Activated T-cell treated with anti-CD3 and anti-CD28 coated beads, Interleukin-2, amount 50 U/mL, for 24 hours (primary cell): ENCODE data around the gene WDR37.
"Not testable (repeated sequence)": the region's sequence is repeated elsewhere in the genome, so short reads cannot be mapped to it uniquely, and the experiment has no call there.

Source experiments
- DNase-seq: peaks from one replicate; pipeline ENCODE4 v3.0.0-alpha.2; 2020
- H3K27ac Mint-ChIP-seq: 2 replicates; pipeline ENCODE4 v1.8.0; 2020; ENCODE audit warnings: mild to moderate bottlenecking, mixed read lengths
- H3K27me3 Mint-ChIP-seq: 2 replicates; pipeline ENCODE4 v1.8.0; 2020; ENCODE audit warnings: mixed read lengths
- H3K36me3 Mint-ChIP-seq: 2 replicates; pipeline ENCODE4 v1.8.0; 2020; ENCODE audit warnings: low read depth, mixed read lengths
- H3K4me1 Mint-ChIP-seq: 2 replicates; pipeline ENCODE4 v1.8.0; 2020; ENCODE audit warnings: low read depth, mixed read lengths
- H3K4me3 Mint-ChIP-seq: 2 replicates; pipeline ENCODE4 v1.8.0; 2020; ENCODE audit warnings: mild to moderate bottlenecking, moderate library complexity, mixed read lengths
- H3K9me3 Mint-ChIP-seq: 2 replicates; pipeline ENCODE4 v1.8.0; 2020; ENCODE audit warnings: mixed read lengths

Gene WDR37

GRCh38 chr10:1114719-1115606 lies 58.8 kb downstream of the WDR37 start:
- Mint-ChIP-seq H3K27me3 (no peaks in the 10 kb centered on the region), H3K4me1 (peaks cover 62% of the 10 kb centered on the region), H3K4me3 (no peak overlapping the region), H3K36me3 (peaks cover 91% of the 10 kb centered on the region), H3K27ac (no peak overlapping the region), H3K9me3 (no peaks in the 10 kb centered on the region)
- no peak for DNase-seq

- H3K4me3 Mint-ChIP-seq = no peak overlapping the region
- H3K27me3 Mint-ChIP-seq = no peaks in the 10 kb centered on the region
- H3K9me3 Mint-ChIP-seq = no peaks in the 10 kb centered on the region
- H3K36me3 Mint-ChIP-seq = peaks cover 94% of the 10 kb centered on the region
- no peak for DNase-seq
- H3K27ac Mint-ChIP-seq = peak overlapping the region; percentile 50
- peaks cover 57% of the 10 kb centered on the region for H3K4me1 Mint-ChIP-seq
Observed at GRCh38 chr10:1115607-1115955, 59.4 kb downstream of the WDR37 start.

- Mint-ChIP-seq H3K9me3 (no peaks in the 10 kb centered on the region), H3K27me3 (no peaks in the 10 kb centered on the region), H3K27ac (no peak overlapping the region), H3K36me3 (peaks cover 93% of the 10 kb centered on the region), H3K4me3 (no peak overlapping the region), H3K4me1 (peaks cover 52% of the 10 kb centered on the region)
- DNase-seq = no peak
Observed at GRCh38 chr10:1116051-1116450, 59.9 kb downstream of the WDR37 start.

DNA sequence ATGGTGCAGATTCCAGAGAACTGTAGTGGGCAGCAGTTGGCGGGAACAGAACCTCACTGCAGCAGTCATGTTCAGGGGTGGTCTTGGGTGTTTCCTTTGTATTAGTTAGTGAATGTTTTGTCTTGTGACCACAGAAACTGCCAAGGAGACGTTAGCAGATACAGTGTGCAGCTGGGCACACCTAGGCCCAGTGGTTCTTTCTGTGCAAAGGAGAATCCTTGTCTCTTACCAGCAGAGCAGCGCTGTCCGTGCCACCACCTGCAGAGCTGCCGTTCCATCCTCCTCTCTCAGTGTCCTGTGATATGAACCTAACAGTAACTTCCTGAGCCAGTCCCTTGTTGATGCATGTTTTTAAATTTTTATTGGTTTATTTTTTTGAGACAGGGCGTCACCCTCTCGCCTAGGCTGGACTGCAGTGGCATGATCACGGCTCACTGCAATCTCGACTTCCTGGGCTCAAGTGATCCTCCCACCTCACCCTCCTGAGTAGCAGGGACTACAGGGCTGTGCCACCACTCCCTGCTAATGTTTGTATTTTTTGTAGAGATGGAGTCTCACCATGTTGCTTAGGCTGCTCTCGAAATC lies 60.6 kb downstream of the WDR37 start:
- H3K36me3 Mint-ChIP-seq = peaks cover 93% of the 10 kb centered on the region
- H3K4me1 Mint-ChIP-seq = peaks cover 45% of the 10 kb centered on the region
- no peaks in the 10 kb centered on the region for H3K27me3 Mint-ChIP-seq

DNA sequence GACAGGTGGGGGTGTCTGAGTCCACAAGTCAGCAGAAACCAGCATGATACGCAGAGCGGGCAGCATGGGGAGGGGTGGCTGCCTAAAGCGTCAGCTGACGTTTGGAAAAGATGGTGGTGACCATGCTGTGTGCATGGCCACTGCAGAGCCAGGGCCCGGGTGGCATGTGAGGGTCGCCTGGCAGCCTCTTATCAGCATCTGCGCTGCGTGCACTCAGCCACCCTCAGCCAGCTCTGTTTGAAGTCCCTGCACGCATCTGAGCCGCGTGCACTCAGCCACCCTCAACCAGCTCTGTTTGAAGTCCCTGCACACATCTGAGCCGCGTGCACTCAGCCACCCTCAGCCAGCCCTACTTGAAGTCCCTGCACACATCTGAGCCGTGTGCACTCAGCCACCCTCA lies 61.5 kb downstream of the WDR37 start:
- Mint-ChIP-seq H3K9me3 (no peaks in the 10 kb centered on the region), H3K27ac (no peak overlapping the region), H3K4me1 (peaks cover 44% of the 10 kb centered on the region), H3K4me3 (no peak overlapping the region), H3K36me3 (peaks cover 93% of the 10 kb centered on the region), H3K27me3 (no peaks in the 10 kb centered on the region)
- no peak for DNase-seq

More for the DNA sequence above, 60.6 kb downstream of the WDR37 start:
- H3K9me3 Mint-ChIP-seq = no peaks in the 10 kb centered on the region
- no peak overlapping the region for H3K4me3 Mint-ChIP-seq
- DNase-seq = no peak
- peak overlapping the region; percentile 26 for H3K27ac Mint-ChIP-seq

GRCh38 chr10:1118318-1118717 lies 62.1 kb downstream of the WDR37 start:
- H3K4me1 Mint-ChIP-seq = peaks cover 48% of the 10 kb centered on the region
- not testable (repeated sequence) for H3K27me3 Mint-ChIP-seq, H3K4me3 Mint-ChIP-seq, H3K27ac Mint-ChIP-seq, H3K9me3 Mint-ChIP-seq, DNase-seq
- peaks cover 91% of the 10 kb centered on the region for H3K36me3 Mint-ChIP-seq

DNA sequence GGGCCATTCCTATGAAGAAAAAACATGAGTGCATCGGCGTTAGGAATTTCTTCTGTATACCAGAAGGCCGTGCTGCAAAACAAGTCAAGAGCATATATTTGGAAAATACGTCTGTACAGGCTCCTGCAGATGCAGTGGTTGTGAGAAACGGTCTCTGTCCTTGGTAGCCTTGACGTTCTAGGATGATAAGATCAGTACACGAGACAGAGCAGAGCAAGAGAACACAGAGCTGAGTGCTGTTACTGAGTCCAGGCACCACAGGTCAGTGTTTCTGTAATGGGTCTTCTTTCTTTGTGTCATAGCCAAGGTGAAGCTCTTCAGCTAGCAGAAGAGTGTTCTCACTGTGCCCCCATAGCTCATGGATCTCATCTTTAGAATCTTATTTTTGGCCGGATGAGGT lies 62.8 kb downstream of the WDR37 start:
- H3K9me3 Mint-ChIP-seq = no peaks in the 10 kb centered on the region

DNA sequence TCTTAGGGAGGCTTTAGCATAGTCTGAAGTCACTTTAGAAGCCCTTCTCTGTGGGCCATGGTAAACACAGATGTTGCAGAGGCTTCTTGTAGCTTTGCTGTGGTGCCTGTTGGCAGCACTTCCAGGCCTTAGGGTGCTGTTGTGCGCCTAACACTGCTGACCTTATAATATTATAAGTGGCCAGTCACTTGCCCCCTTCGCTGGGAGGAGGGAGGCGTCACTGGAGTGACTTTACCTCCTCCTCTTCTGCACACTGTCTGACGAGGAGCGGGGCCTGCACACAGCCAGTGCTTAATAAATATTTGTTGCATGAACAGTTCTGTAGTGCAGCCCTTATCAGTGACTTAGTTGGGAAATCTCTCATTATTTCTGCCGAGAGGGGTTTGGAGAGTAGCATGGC lies 63.3 kb downstream of the WDR37 start:
- Mint-ChIP-seq H3K4me1 (peaks cover 57% of the 10 kb centered on the region), H3K27ac (peak overlapping the region; percentile 56), H3K4me3 (no peak overlapping the region), H3K27me3 (no peaks in the 10 kb centered on the region), H3K36me3 (peaks cover 92% of the 10 kb centered on the region), H3K9me3 (no peaks in the 10 kb centered on the region)
- no peak for DNase-seq

More for the DNA sequence above, 62.8 kb downstream of the WDR37 start:
- Mint-ChIP-seq H3K4me3 (no peak overlapping the region), H3K36me3 (peaks cover 92% of the 10 kb centered on the region), H3K4me1 (peaks cover 52% of the 10 kb centered on the region), H3K27me3 (no peaks in the 10 kb centered on the region), H3K27ac (peak overlapping the region; percentile 55)
- no peak for DNase-seq

DNA sequence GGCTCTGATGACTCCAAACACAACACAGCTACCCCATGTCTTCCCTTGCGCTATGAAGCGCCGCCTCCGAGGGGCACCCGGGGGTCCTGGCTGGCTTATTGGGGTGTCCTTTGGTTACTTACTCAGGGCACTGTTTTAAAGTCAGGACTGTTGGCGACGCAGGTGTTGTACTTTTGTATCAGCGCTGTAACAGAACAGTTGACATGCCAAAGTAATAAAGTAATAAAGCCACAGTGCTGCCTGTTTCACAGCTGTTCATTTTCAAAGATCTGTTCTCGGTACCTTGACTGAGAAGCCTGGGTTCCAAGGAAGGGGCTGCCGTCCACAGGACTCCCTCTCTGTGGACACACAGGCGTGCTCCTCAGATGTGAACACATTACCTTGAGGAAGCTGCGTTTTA lies 64.1 kb downstream of the WDR37 start:
- Mint-ChIP-seq H3K9me3 (no peaks in the 10 kb centered on the region), H3K27me3 (no peaks in the 10 kb centered on the region), H3K27ac (peak overlapping the region; percentile 14), H3K36me3 (peaks cover 92% of the 10 kb centered on the region), H3K4me1 (peaks cover 55% of the 10 kb centered on the region), H3K4me3 (no peak overlapping the region)
- no peak for DNase-seq

DNA sequence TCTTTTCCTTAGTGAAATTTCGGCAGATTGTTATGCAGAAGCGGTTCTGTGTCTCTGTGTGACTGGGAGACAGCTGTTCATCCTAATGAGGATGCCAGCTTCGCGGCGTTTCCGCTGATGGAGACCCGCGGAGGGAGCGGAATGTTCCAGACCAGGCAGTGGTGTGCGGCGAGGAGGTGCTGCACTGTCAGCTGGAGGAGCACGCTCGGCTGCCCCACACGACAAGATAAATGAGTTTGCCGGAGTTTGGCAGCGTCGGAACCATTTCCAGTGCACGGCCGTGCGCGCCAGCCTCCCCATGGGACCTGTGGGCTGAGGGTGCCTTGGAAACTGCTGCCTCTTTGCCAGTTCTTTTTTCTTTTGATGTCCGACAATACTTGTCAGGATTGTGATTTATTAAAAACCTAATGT lies 64.6 kb downstream of the WDR37 start:
- Mint-ChIP-seq H3K4me1 (peaks cover 54% of the 10 kb centered on the region), H3K9me3 (no peaks in the 10 kb centered on the region), H3K27me3 (no peaks in the 10 kb centered on the region), H3K36me3 (peaks cover 92% of the 10 kb centered on the region), H3K27ac (no peak overlapping the region), H3K4me3 (no peak overlapping the region)
- DNase-seq = no peak

GRCh38 chr10:1121271-1121970 lies 65.2 kb downstream of the WDR37 start:
- no peaks in the 10 kb centered on the region for H3K27me3 Mint-ChIP-seq

DNA sequence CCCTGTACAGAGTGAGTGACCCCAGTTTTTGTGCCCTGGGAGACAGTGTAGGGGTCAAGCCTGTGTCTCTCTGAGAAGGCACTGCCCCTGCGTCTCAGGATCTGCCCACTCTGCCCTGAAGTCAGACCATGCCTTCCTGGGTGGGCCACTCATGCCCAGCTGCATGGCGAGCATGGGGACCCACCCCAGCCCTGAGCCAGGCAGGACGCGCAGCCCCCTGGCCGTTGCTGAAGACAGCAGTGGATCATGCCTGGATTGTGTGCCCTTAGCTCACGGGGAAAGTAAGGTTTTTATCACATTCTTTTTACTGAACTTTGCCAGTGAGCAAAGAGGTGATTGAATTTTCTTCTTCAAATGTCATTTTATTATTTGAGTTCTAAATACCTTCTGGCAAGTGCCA lies 66.2 kb downstream of the WDR37 start:
- Mint-ChIP-seq H3K27ac (peak overlapping the region; percentile 79), H3K36me3 (peaks cover 92% of the 10 kb centered on the region), H3K9me3 (no peaks in the 10 kb centered on the region), H3K4me1 (peaks cover 44% of the 10 kb centered on the region), H3K27me3 (no peaks in the 10 kb centered on the region), H3K4me3 (no peak overlapping the region)
- no peak for DNase-seq

More at GRCh38 chr10:1121271-1121970, 65.2 kb downstream of the WDR37 start:
- Mint-ChIP-seq H3K9me3 (no peaks in the 10 kb centered on the region), H3K4me1 (peaks cover 53% of the 10 kb centered on the region), H3K27ac (peak overlapping the region; percentile 79), H3K36me3 (peaks cover 92% of the 10 kb centered on the region), H3K4me3 (no peak overlapping the region)
- DNase-seq = no peak

- peaks cover 39% of the 10 kb centered on the region for H3K4me1 Mint-ChIP-seq
Observed at GRCh38 chr10:1123198-1123597, 67.0 kb downstream of the WDR37 start.

DNA sequence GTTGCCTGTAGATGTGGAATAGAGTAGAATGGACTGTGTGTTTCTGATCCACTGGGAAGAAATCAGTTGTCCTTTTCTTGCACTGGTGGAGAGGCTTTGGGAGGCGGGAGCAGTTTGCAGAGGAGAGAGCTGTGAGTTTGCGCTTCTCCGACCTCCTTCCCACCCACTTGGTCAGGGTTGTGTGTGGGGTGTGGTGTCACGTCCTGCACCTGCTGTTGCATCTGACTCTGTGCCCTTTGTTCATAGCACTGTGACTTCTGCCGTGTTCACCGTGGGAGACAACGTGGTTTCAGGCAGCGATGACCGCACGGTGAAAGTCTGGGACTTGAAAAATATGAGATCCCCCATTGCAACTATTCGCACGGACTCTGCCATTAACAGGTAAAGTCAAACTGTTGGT lies 67.8 kb downstream of the WDR37 start:
- peaks cover 95% of the 10 kb centered on the region for H3K36me3 Mint-ChIP-seq
- H3K27ac Mint-ChIP-seq = peak overlapping the region; percentile 74
- H3K9me3 Mint-ChIP-seq = no peaks in the 10 kb centered on the region
- no peak overlapping the region for H3K4me3 Mint-ChIP-seq
- peaks cover 33% of the 10 kb centered on the region for H3K4me1 Mint-ChIP-seq
- H3K27me3 Mint-ChIP-seq = no peaks in the 10 kb centered on the region
- no peak for DNase-seq

More at GRCh38 chr10:1123198-1123597, 67.0 kb downstream of the WDR37 start:
- no peaks in the 10 kb centered on the region for H3K9me3 Mint-ChIP-seq
- H3K36me3 Mint-ChIP-seq = peaks cover 95% of the 10 kb centered on the region
- no peaks in the 10 kb centered on the region for H3K27me3 Mint-ChIP-seq
- peak overlapping the region; percentile 74 for H3K27ac Mint-ChIP-seq
- DNase-seq = no peak
- no peak overlapping the region for H3K4me3 Mint-ChIP-seq

- Mint-ChIP-seq H3K27ac (peak overlapping the region; percentile 74), H3K4me1 (peaks cover 28% of the 10 kb centered on the region), H3K4me3 (no peak overlapping the region), H3K27me3 (no peaks in the 10 kb centered on the region), H3K36me3 (peaks cover 95% of the 10 kb centered on the region), H3K9me3 (no peaks in the 10 kb centered on the region)
- no peak for DNase-seq
Observed at GRCh38 chr10:1124796-1125195, 68.6 kb downstream of the WDR37 start.
